PC-3 (cell line): ENCODE results near the gene NIPBL.
"Not testable (repeated sequence)": the region's sequence is repeated elsewhere in the genome, so short reads cannot be mapped to it uniquely, and the experiment has no call there.

Experiments
- CTCF ChIP-seq: fragments of 300-600 bp; sonication (generic); conservative IDR thresholded peaks from 2 replicates; pipeline ENCODE4 v1.5.1; 2017; ENCODE audit warnings: antibody characterized with exemption, low read depth, mild to moderate bottlenecking, low read length
- EZH2phosphoT487 ChIP-seq: fragments of 300-600 bp; sonication (generic); IDR thresholded peaks from 2 replicates; pipeline ENCODE4 v1.6.1; 2018; ENCODE audit warnings: mild to moderate bottlenecking, antibody characterized with exemption, low read length, borderline replicate concordance

DNA sequence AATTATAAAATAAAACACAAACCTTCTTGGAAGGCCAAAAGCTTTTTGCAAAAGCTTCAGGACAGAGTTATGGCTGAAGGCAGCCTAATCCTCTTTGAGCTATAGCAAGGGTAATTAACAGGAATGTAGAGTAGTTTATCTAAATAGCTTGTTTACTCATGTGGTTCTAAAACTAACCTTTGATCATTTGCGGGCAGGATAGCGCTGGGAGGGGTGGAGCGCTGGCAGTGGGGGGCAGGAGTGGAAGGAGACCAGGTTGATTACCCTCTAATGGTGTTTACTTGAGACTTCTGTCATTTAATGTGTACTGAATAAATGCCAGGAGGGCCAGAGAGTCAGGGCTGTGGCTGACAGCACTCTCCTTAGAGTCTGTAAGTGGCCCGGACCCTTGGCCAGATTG is 217.2 kb downstream of the NIPBL start:
- not testable (repeated sequence) for TF ChIP-seq EZH2phosphoT487, CTCF
